Brain pericyte (primary cell): ENCODE measurements around the gene GNAZ.

Experiments
- DNase-seq: peaks from one replicate; pipeline ENCODE4 v3.0.0-alpha.2; 2012; ENCODE audit warnings: low read depth, low spot score

GNAZ gene

GRCh38 chr22:23118647-23119493 lies 48.6 kb downstream of the GNAZ start:
- no peak for DNase-seq

GRCh38 chr22:23119494-23120414 lies 49.4 kb downstream of the GNAZ start:
- DNase-seq = no peak

GRCh38 chr22:23120415-23120899 lies 50.1 kb downstream of the GNAZ start:
- DNase-seq = no peak

GRCh38 chr22:23121000-23121421 lies 50.7 kb downstream of the GNAZ start:
- DNase-seq = no peak

- no peak for DNase-seq
These were observed 51.1 kb downstream of the GNAZ start for GRCh38 chr22:23121424-23121823.

- no peak for DNase-seq
These were observed 52.1 kb downstream of the GNAZ start for GRCh38 chr22:23122216-23122957.

GRCh38 chr22:23122992-23123803 lies 52.9 kb downstream of the GNAZ start:
- DNase-seq = no peak

- no peak for DNase-seq
These were observed 53.5 kb downstream of the GNAZ start for GRCh38 chr22:23123804-23124254.

- no peak for DNase-seq
These were observed 54.5 kb downstream of the GNAZ start for GRCh38 chr22:23124611-23125511.

GRCh38 chr22:23125512-23126103 lies 55.3 kb downstream of the GNAZ start:
- DNase-seq = no peak

- DNase-seq = no peak
These were observed 56.1 kb downstream of the GNAZ start for GRCh38 chr22:23126165-23127054.

- DNase-seq = no peak
These were observed 56.9 kb downstream of the GNAZ start for GRCh38 chr22:23127055-23127756.

- no peak for DNase-seq
These were observed 57.5 kb downstream of the GNAZ start for GRCh38 chr22:23127788-23128187.

GRCh38 chr22:23128269-23129108 lies 58.2 kb downstream of the GNAZ start:
- no peak for DNase-seq

GRCh38 chr22:23129149-23129548 lies 58.8 kb downstream of the GNAZ start:
- DNase-seq = no peak

GRCh38 chr22:23130697-23131096 lies 60.4 kb downstream of the GNAZ start:
- no peak for DNase-seq

- no peak for DNase-seq
These were observed 61.6 kb downstream of the GNAZ start for GRCh38 chr22:23131931-23132330.
